NCI-H2196 treated with DMSO at 0.1 percent for 48 hours (cell line): ENCODE results near the gene DLX3.
"Not testable (repeated sequence)": the region's sequence is repeated elsewhere in the genome, so short reads cannot be mapped to it uniquely, and the experiment has no call there.

ENCODE experiments used
- DNase-seq: peaks from one replicate; lab custom pipeline; 2025; ENCODE audit not compliant: unreplicated experiment; lab: John Stamatoyannopoulos, UW

Gene DLX3

DNA sequence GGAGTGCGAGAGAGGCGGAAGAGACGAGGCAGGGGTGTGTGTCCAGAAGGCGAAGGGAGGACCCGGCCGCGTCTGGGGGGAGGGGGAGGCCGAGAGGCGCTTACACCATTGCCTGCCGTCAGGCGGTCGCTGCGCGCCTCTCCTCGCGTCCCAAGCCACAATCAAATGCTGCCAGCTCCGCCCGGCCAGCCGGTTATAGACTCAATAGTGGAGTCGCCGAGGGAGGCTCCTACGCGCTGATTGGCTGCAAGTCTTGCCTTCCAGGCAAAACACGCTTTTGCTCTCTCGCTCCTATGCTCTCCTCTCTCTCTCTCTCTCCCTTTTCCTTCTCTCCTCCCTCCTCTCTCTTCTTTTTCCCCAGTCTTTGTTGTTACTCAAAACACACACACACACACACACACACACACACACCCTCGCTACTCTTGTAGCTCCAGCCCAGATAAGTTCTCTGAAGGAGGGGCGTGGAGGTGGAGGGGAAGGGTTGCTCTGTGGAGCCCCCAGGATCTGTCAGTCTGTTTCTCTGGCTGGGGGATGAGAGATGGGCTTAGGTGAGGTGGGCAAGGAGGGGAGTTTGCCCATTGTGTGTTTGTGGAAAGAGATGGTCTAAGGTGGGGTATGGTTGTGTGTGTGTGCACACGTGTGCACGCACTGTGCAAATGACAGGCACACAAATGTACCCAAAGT is at the start of gene DLX3:
TSS of gene DLX3 (minus strand) at position 170 of the 684 bp plus-strand sequence. CDS start 226 bp downstream, outside the sequence.
- peak; percentile 71 for DNase-seq

- DNase-seq: no peak
Observed at GRCh38 chr17:50044483-50044882, 49.5 kb upstream of the DLX3 start.

DNA sequence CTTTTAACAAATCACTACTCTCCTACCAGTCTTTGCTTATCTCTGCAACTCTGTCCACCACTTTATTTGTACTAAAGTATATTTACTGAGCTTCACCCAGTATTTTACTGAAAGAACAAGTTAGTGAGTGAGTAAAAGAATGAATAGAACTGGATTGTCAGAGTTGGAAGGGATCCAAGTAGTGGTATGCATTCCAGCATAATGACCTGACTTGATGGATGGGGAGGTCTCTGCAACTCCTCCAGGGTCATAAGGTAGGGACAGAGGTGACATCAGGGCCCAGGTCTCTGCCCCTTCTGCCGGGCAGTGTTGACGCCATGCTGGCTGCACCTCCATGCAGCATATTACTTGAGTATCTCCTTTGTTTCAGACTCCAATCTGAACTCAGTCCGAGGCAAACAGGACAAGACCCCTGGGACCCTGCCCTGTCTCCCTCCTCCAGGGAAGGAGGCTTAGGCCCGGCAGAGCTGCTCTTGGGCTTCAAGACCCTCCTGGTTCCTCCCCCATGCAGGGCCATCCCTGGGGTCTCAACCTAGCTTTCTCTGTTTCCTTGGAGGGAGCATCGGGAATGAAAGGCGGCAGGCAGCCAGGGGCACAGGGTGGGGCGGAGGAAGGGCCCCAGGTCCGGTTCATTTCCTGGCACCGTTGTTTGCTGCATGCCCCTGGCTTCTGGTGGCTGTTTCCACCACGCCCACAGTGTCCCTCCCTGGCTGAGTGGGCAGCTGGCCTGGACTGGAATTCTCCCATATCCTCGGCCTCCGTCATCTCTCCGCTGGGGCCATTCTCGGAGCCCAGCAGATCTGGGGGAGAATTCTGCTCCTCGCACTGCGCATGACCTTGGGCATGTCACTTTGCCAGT is 48.5 kb upstream of the DLX3 start:
- no peak for DNase-seq

DNA sequence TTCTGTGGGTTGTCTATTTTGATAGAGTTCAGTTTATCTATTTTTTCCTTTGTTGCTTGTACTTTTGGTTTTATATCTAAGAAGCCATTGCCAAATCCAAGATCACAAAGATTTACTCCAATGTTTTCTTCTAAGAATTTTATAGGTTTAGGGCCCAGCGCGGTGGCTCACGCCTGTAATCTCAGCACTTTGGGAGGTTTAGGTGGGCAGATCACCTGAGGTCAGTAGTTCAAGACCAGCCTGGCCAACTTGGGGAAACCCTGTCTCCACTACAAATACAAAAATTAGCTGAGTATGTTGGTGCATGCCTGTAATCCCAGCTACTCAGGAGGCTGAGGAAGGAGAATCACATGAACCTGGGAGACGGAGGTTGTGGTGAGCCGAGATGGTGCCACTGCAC is 47.2 kb upstream of the DLX3 start:
- no peak for DNase-seq

- not testable (repeated sequence) for DNase-seq
Observed at GRCh38 chr17:50040496-50040895, 45.5 kb upstream of the DLX3 start.

GRCh38 chr17:50039058-50039457 is 44.0 kb upstream of the DLX3 start:
- DNase-seq: no peak

DNA sequence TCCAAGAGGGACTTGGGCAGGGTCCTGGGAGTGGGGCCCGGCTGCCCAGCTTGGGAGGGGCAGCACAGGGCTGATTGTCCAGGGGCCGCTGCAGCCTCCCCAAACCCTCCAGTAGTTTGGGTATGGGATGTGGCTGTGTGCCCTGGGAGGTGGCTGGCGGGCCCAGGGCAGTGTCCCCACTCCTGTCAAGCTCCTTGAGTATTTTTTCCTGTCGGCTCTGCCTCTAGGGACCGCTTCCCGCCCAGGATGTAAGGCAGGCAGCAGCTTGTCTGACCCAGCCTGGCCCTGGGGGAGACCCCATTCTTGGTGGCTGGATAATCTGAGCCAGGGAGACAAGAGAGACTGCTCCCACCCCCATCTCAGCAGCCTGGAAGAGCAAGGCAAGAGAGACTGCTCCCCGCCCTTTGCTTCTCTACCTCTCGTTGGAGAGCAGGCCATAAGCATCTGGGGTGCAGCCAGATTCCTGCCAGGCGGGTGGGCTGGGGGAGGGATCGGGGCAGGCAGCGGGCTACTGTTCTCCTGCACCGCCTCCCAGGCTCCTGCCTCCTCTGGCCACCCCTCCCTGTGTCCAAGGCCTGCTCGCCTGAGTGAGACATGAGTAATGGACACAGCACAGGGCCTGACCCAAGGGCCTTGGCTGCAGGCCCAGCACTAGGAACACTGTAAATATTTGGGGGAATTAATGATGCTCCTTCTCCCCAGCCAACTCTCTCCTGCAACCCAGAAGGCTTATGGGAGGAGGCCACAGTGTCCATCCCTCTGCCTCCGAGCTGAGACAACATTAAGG is 42.5 kb upstream of the DLX3 start:
- DNase-seq: peak; percentile 50

GRCh38 chr17:50036455-50037261 is 41.6 kb upstream of the DLX3 start:
- DNase-seq: peak; percentile 43

- DNase-seq: no peak
Observed at GRCh38 chr17:50035945-50036344, 40.9 kb upstream of the DLX3 start.

GRCh38 chr17:50035421-50035879 is 40.4 kb upstream of the DLX3 start:
- DNase-seq: no peak

DNA sequence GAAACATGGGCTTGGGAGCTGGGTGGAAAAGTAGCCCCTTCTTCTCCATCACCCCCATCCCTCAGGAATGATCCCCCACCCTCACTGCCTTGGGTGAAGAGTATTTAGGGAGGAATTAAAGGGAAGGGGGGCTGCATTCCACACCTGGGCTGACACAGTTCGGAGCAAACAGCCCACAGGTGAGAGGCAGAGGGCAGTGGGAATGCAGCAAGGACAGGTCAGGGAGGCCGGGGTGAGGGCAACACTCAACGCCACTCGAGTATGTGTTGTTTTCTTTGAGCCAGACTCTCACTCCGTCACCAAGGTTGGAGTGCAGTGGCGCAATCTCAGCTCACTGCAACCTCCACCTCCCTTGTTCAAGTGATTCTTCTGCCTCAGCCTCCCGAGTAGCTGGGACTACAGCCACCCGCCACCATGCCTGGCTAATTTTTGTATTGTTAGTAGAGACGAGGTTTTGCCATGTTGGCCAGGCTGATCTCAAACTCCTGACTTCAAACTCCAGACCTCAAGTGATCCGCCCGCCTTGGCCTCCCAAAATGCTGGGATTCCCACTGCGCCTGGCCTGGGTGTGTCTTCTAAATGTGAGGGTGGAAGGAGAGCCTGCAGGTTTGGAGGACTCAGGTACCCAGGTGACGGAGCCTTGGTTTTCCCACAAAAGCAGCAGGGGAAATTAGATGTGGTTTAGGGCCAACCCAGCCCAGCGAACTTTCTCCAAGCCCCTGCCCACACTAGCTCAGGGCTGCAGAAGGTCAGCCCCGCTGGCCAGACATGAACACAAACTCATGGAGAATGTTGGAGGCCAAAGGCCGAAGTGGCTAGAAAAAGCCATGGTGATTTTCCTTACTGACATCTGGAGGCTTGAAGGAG is 39.7 kb upstream of the DLX3 start:
- DNase-seq: no peak

DNA sequence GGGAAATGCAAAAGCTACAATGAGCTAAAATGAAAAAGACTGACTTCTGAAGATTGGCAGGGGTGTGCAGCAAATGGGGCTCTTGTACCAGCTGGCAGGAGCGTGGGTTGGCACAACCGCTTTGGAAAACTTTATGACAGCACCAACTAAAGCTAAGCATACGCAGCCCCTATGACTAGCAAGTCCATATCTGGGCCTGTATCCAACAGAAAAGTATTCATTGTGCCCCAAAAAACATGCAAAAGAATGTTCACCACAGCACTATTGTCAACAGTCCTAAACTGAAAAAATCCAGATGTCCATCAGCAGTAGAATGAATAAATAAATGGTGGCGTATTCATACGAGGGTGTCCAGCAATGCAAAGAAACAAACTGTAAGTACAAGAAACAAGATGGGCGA is 38.3 kb upstream of the DLX3 start:
- DNase-seq: no peak

- DNase-seq: no peak
Observed at GRCh38 chr17:50029185-50029584, 34.2 kb upstream of the DLX3 start.

DNA sequence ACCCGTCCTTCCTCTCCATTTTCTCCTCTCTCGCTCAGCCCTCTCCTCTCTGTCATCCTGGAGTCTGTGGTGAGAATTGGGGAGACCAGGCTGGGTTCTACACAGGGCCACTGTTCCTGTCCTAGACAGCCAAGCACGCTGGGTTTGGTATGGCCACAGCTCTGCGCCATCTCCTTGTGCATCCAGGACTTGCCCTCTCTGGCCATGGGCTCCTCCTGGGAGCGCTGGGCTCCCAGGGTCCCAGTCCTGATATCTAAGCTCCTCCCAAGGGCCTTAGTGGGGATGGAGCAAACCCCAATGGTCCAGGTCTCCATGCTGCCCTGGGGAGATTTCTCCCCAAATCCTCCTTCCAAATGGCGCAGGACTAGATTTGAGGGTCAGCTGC is 33.7 kb upstream of the DLX3 start:
- no peak for DNase-seq

GRCh38 chr17:50027881-50028735 is 33.1 kb upstream of the DLX3 start:
- DNase-seq: no peak

GRCh38 chr17:50027172-50027880 is 32.3 kb upstream of the DLX3 start:
- no peak for DNase-seq

- DNase-seq: no peak
Observed at GRCh38 chr17:50026837-50027171, 31.8 kb upstream of the DLX3 start.

GRCh38 chr17:50026046-50026675 is 31.1 kb upstream of the DLX3 start:
- no peak for DNase-seq
